ENCODE results near the gene RSU1.

The RSU1 gene

GRCh38 chr10:16822726-16823360, 5.6 kb upstream of the RSU1 start:
- H3K4me3 ChIP-seq (ENCODE audit: low read depth, low read length), result no peak overlapping the region
- DNase-seq (ENCODE audit: low read depth), result no peak
- TF ChIP-seq CTCF (IDR thresholded peaks at IDR 0.05; ENCODE audit: insufficient read depth, low read depth, low read length, missing control alignments), result no peak

GRCh38 chr10:16822027-16822426, 4.8 kb upstream of the RSU1 start:
- no peak overlapping the region for H3K4me3 ChIP-seq (ENCODE audit: low read depth, low read length)
- TF ChIP-seq CTCF (IDR thresholded peaks at IDR 0.05; ENCODE audit: insufficient read depth, low read depth, low read length, missing control alignments), result no peak
- DNase-seq (ENCODE audit: low read depth), result no peak

GRCh38 chr10:16820421-16820820, 3.2 kb upstream of the RSU1 start:
- no peak overlapping the region for H3K4me3 ChIP-seq (ENCODE audit: low read depth, low read length)
- no peak for TF ChIP-seq CTCF (IDR thresholded peaks at IDR 0.05; ENCODE audit: insufficient read depth, low read depth, low read length, missing control alignments)
- no peak for DNase-seq (ENCODE audit: low read depth)

- no peak for DNase-seq (ENCODE audit: low read depth)
- no peak for TF ChIP-seq CTCF (IDR thresholded peaks at IDR 0.05; ENCODE audit: insufficient read depth, low read depth, low read length, missing control alignments)
- no peak overlapping the region for H3K4me3 ChIP-seq (ENCODE audit: low read depth, low read length)
Measured at GRCh38 chr10:16820018-16820417, 2.8 kb upstream of the RSU1 start.

GRCh38 chr10:16819436-16819835, 2.2 kb upstream of the RSU1 start:
- no peak for DNase-seq (ENCODE audit: low read depth)
- no peak overlapping the region for H3K4me3 ChIP-seq (ENCODE audit: low read depth, low read length)
- TF ChIP-seq CTCF (IDR thresholded peaks at IDR 0.05; ENCODE audit: insufficient read depth, low read depth, low read length, missing control alignments), result no peak

- DNase-seq (ENCODE audit: low read depth), result no peak
- TF ChIP-seq CTCF (IDR thresholded peaks at IDR 0.05; ENCODE audit: insufficient read depth, low read depth, low read length, missing control alignments), result no peak
Measured at GRCh38 chr10:16819026-16819425, 1.8 kb upstream of the RSU1 start.

GRCh38 chr10:16816830-16817124, 447 bp downstream of the RSU1 start:
- DNase-seq (ENCODE audit: low read depth), result no peak
- peak overlapping the region; percentile 84 for H3K4me3 ChIP-seq (ENCODE audit: low read depth, low read length)
- no peak for TF ChIP-seq CTCF (IDR thresholded peaks at IDR 0.05; ENCODE audit: insufficient read depth, low read depth, low read length, missing control alignments)

More at GRCh38 chr10:16819026-16819425, 1.8 kb upstream of the RSU1 start:
- no peak overlapping the region for H3K4me3 ChIP-seq (ENCODE audit: low read depth, low read length)
